Effector CD4-positive, alpha-beta T cell (primary cell): ENCODE results near the gene CLDN6.

Experiments
- DNase-seq: peaks from one replicate; pipeline ENCODE4 v3.0.0-alpha.2; 2020

CLDN6 gene

DNA sequence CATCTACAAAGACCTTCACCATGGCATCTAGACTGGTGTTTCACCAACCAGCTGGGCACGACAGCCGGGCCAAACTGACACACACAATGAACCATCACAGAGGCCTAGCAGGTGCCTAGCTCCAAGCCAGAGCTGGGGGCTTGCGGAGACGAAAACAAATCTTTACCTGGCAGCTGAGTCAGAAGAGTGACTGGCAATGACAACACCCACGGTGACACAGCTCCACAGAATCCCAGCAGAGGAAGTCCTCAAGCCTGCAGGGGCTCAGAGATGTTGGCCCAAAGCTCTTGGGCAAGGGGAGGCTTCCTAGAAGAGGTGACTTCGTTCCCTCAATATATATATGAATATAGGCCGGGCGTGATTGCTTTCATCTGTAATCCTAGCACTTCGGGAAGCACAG lies 33.5 kb upstream of the CLDN6 start:
- no peak for DNase-seq

- no peak for DNase-seq
Observed at GRCh38 chr16:3051009-3051408, 33.0 kb upstream of the CLDN6 start.

DNA sequence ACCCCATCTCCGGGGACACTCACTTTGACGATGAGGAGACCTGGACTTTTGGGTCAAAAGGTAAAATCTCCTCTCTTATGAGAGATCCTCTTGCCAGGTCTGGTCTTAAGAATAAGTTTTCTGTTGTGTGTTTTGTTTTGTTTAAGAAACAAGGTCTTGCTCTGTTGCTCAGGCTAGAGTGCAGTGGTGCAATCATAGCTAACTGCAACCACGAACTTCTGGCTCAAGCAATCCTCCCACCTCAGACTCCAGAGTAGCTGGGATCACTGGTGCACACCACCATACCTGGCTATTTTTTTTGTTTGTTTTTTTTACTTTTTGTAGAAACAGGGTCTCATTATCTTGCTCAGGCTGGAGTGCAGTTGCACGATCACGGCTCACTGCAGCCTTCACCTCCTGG lies 32.5 kb upstream of the CLDN6 start:
- no peak for DNase-seq

- no peak for DNase-seq
Observed at GRCh38 chr16:3049921-3050481, 32.0 kb upstream of the CLDN6 start.

DNA sequence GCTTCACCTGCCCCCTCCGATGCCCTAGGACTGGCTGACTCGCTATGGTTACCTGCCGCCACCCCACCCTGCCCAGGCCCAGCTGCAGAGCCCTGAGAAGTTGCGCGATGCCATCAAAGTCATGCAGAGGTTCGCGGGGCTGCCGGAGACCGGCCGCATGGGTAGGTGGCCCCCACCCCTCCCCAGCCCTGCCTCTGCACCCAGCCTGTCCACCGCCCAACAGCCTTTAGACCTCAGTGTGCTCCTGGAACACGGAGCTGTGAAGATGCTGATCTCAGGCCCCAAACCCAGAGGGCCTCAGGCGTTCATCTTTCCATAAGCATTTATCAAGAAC lies 29.4 kb upstream of the CLDN6 start:
- no peak for DNase-seq

- DNase-seq = no peak
Observed at GRCh38 chr16:3046641-3047386, 28.8 kb upstream of the CLDN6 start.

- DNase-seq = no peak
Observed at GRCh38 chr16:3045758-3046640, 28.0 kb upstream of the CLDN6 start, which contains the start of gene MMP25. MMP25 (plus strand) TSS chr16:3046561; CDS start chr16:3046918, 357 bp downstream.

GRCh38 chr16:3044708-3045107 lies 26.7 kb upstream of the CLDN6 start:
- DNase-seq = no peak

- no peak for DNase-seq
Observed at GRCh38 chr16:3042376-3042775, 24.4 kb upstream of the CLDN6 start.

- DNase-seq = no peak
Observed at GRCh38 chr16:3038896-3039295, 20.9 kb upstream of the CLDN6 start.

GRCh38 chr16:3038256-3038655 lies 20.3 kb upstream of the CLDN6 start:
- DNase-seq = no peak

DNA sequence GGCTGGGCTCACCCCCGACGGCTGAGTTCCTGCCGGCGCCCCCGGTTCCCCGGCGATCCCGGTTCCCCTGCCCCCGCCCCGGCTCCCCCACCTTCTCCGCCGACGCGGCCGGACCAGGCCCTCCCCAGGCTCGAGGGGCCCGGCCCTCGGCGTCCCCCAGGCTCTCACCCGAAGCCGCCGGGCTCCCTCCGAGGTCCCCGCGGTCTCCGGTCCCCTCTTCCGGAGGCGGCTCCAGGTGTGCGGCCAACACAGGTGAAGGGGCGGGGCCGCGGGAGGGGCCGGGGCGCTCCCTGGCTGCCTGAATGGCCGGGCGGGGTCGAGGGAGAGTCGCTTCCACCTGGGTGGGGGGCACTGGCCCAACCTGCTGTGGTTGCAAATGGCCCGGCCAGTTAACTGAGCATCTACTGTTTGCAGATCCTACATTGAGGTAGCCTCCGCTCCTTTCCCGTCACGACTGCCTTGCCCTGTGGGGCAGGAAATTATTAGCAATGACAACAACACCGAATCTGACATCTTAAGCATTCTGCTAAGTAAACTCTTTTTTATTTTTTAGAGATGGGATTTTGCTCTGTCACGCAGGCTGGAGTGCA lies 18.8 kb upstream of the CLDN6 start, which contains the start of gene BICDL2:
TSS of gene BICDL2 (minus strand) at position 219 of the 590 bp plus-strand sequence. CDS start 1,448 bp downstream, outside the sequence.
- no peak for DNase-seq

- no peak for DNase-seq
Observed at GRCh38 chr16:3035972-3036725, 18.2 kb upstream of the CLDN6 start.

DNA sequence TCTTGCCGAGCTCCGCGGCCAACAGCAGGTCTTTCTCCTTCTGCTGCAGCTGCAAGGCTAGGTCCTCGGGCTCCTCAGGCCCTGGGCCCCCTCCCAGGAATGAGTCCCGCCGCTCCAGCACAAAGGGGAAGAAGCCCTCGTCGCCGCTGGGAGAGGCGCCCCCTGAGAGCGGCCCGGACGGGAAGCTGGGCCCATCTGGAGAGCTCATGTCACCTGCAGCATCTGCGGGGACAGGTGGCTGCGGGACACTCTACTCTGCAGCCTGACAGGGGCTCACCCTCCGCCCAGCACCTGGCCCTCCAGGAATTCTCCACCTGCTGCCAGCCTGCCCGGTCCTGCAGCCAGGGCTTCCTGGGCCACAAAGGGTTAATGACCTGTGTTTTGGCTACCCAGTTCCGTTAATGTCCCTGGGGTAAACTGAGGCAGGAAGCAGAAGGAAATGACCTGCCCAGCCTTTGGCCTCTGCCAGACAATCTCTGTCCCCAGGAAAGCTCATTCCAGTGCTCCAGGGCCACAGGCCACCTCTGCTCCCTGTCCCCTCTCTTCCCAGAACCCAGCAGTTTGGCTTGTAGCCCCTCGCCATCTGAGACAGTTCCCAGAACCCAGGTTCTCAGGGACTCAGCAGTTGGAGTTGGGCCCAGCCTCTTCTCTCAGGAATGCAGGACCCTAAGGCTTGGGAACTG lies 17.4 kb upstream of the CLDN6 start:
- DNase-seq = no peak

- DNase-seq = no peak
Observed at GRCh38 chr16:3032624-3033023, 14.6 kb upstream of the CLDN6 start.

DNA sequence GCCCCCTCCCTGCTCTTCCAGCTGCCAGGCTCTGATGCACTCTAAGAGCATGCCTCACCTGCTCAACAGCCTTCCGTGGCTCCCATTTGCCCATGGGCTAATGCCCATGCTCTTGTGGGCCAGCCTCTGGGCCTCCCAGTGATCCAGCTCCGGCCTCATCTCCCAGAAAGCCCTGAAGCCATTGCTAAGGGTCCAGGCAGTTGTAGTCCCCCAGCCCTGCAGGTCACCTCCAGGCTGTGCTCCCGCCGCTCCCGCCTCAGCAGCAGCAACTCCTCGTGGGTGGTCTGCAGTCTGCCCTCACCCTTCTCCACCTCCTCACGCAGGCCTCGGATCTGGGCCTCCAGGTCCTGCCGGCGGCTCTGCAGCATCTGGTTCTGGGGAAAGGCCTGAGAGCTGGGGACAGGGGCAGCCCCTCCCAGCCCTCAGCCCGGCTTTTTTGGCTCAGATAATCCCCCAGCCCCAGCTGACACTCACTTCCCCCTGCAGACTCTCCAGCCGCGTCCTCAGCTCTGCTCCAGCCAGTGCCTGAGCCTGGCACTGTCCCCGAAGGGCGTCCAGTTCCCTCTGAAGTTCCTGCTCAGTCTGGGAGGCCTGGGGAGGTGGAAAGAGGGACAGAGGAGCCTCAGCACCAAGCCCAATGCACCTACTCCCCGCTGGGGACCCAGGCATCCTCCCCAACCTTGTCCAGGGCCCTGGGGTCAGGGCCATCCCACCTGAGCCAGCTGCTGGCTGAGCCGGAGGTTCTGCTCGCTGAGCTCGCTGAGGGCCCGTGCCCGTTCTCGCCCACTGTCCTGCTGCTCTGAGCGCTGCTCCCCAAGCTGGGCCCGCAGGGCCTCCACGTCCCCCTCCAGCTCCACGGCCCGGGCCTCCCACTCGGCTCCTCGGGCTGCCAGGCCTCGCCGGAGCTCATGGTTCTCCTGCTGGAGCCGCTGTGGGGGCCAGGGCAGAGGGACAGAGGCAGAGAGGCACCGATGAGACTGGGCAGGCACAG lies 12.5 kb upstream of the CLDN6 start:
- no peak for DNase-seq

GRCh38 chr16:3029491-3030221 lies 11.7 kb upstream of the CLDN6 start:
- no peak for DNase-seq

- DNase-seq = no peak
Observed at GRCh38 chr16:3028716-3029319, 10.8 kb upstream of the CLDN6 start.

DNA sequence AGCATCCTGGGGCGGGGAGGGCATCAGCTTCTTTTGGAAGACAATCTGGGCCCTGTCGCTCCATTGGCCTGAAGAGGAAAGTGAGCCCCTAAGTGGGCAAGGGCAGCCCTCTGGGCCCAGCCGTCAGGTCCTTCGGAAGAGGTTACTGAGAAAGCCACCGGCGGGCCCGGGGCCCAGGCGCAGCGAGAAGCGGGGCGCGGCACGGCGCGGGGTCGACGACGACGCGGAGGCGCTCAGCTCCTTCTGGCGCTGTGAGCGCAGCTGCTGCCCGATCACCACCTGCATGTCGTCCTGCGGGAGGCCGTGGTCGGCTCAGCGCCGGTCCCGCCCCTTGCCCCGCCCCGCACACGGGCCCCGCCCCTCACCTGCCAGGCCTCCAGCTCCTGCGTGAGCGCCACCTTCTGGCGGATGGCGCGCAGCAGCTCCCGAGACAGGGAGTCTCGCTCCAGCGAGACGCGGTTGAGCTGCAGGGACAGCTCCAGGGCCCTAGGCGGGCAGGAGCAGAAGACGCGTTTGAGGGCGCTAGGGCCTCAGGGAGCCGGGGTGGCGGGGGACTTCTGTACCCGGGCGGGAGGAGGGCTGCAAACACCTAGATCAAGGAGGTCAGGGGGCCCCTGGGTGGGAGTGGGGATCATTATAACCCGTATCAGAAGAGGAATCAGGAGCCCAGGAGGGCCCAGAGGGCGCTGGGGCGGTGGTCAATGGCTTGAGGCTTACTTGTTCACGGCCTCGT lies 10.2 kb upstream of the CLDN6 start:
- peak; percentile 85 for DNase-seq
